ENCODE results near the gene CETN3. TPM values are rescaled to one million over a fixed set of nuclear protein-coding genes. Genes with fewer than 3 reads are reported as not detected.

CETN3 gene
- total RNA-seq, 1 experiment from 2014 or later, result 42.2 TPM

- TF ChIP-seq TP53 (CRISPR knock-in tag; IDR thresholded peaks at IDR 0.05) (no peak), IRF2 (CRISPR knock-in tag; IDR thresholded peaks at IDR 0.05; ENCODE audit: borderline replicate concordance, low read depth) (no peak), ZBTB21 (CRISPR knock-in tag; IDR thresholded peaks at IDR 0.05; ENCODE audit: borderline replicate concordance) (no peak), RORB (CRISPR knock-in tag; IDR thresholded peaks at IDR 0.05) (no peak)
Observed at GRCh38 chr5:90440644-90441043, 31.1 kb upstream of the CETN3 start (continued).

- no peak for TF ChIP-seq CREB1 (CRISPR knock-in tag; IDR thresholded peaks at IDR 0.05)
- no peak for TF ChIP-seq NR1H2 (CRISPR knock-in tag; IDR thresholded peaks at IDR 0.05)
- no peak for TF ChIP-seq ATF6 (CRISPR knock-in tag; IDR thresholded peaks at IDR 0.05)
- no peak for TF ChIP-seq MXD4 (CRISPR knock-in tag; IDR thresholded peaks at IDR 0.05; ENCODE audit: borderline replicate concordance)
- TF ChIP-seq ARID4B (CRISPR knock-in tag; IDR thresholded peaks at IDR 0.05; ENCODE audit: borderline replicate concordance), result no peak
- no peak for TF ChIP-seq FOXK1 (CRISPR knock-in tag; IDR thresholded peaks at IDR 0.05)
- no peak for TF ChIP-seq E2F4 (CRISPR knock-in tag; IDR thresholded peaks at IDR 0.05; ENCODE audit: borderline replicate concordance, low read depth)
- no peak for TF ChIP-seq PRRX2 (CRISPR knock-in tag; IDR thresholded peaks at IDR 0.05)
- TF ChIP-seq PREB (CRISPR knock-in tag; IDR thresholded peaks at IDR 0.05; ENCODE audit: borderline replicate concordance), result no peak
- TF ChIP-seq IRF2 (CRISPR knock-in tag; IDR thresholded peaks at IDR 0.05; ENCODE audit: borderline replicate concordance, low read depth), result no peak
- TF ChIP-seq CDX4 (CRISPR knock-in tag; IDR thresholded peaks at IDR 0.05; ENCODE audit: borderline replicate concordance), result no peak
- TF ChIP-seq ZNF396 (CRISPR knock-in tag; IDR thresholded peaks at IDR 0.05; ENCODE audit: borderline replicate concordance), result no peak
- TF ChIP-seq SOX15 (CRISPR knock-in tag; IDR thresholded peaks at IDR 0.05), result no peak
- no peak for TF ChIP-seq NR3C1 (CRISPR knock-in tag; conservative IDR thresholded peaks at IDR 0.05; ENCODE audit: low read depth)
- TF ChIP-seq ZNF425 (CRISPR knock-in tag; conservative IDR thresholded peaks at IDR 0.05), result no peak
- no peak for TF ChIP-seq IRF1 (CRISPR knock-in tag; IDR thresholded peaks at IDR 0.05)
- no peak for TF ChIP-seq ETV6 (CRISPR knock-in tag; IDR thresholded peaks at IDR 0.05)
- TF ChIP-seq EMX1 (CRISPR knock-in tag; IDR thresholded peaks at IDR 0.05), result no peak
- no peak for TF ChIP-seq RELA (CRISPR knock-in tag; IDR thresholded peaks at IDR 0.05; ENCODE audit: borderline replicate concordance)
- Mint-ChIP-seq H3K9me3 (no peaks in the 10 kb centered on the region), H3K27ac (no peak overlapping the region), H3K27me3 (ENCODE audit: low read depth) (no peaks in the 10 kb centered on the region), H3K36me3 (no peaks in the 10 kb centered on the region), H3K4me3 (no peak overlapping the region), H3K4me1 (peaks cover 8% of the 10 kb centered on the region)
- no peak for DNase-seq (ENCODE audit: low spot score)
- CTCF ChIA-PET, result interaction anchor here (2.0 to 2.4 kb wide), 2 partner anchors 39 to 345 kb away, joined by 6 to 12 read pairs; no protein-coding TSS in a partner anchor
- ATAC-seq, result no peak
- POLR2A ChIA-PET, result no interaction called here
Observed at GRCh38 chr5:90438100-90438499, 28.5 kb upstream of the CETN3 start.

All from WTC11 (cell line).